T-helper 2 cell treated with Interferon-gamma antibody and Interleukin-4, amounts not matched to agents 5 μg/mL and 100 μg/mL, for 36 hours (primary cell): Measurements from ENCODE around the gene MAD2L2.
"Not testable (repeated sequence)": the region's sequence is repeated elsewhere in the genome, so short reads cannot be mapped to it uniquely, and the experiment has no call there.

Experiments
- DNase-seq: peaks from one replicate; pipeline ENCODE4 v3.0.0; 2021; ENCODE audit warnings: low spot score
- H3K27ac Mint-ChIP-seq: one replicate; pipeline ENCODE4 v1.8.0; 2021; ENCODE audit warnings: mild to moderate bottlenecking, mixed read lengths
- H3K27me3 Mint-ChIP-seq: one replicate; pipeline ENCODE4 v1.8.0; 2021; ENCODE audit warnings: low read depth, mixed read lengths
- H3K36me3 Mint-ChIP-seq: one replicate; pipeline ENCODE4 v1.8.0; 2021; ENCODE audit warnings: low read depth, mixed read lengths
- H3K4me1 Mint-ChIP-seq: one replicate; pipeline ENCODE4 v1.8.0; 2021; ENCODE audit warnings: low read depth, mixed read lengths
- H3K4me3 Mint-ChIP-seq: one replicate; pipeline ENCODE4 v1.8.0; 2022; ENCODE audit warnings: mild to moderate bottlenecking, moderate library complexity, mixed read lengths
- H3K9me3 Mint-ChIP-seq: one replicate; pipeline ENCODE4 v1.8.0; 2021; ENCODE audit warnings: mixed read lengths

The MAD2L2 gene

DNA sequence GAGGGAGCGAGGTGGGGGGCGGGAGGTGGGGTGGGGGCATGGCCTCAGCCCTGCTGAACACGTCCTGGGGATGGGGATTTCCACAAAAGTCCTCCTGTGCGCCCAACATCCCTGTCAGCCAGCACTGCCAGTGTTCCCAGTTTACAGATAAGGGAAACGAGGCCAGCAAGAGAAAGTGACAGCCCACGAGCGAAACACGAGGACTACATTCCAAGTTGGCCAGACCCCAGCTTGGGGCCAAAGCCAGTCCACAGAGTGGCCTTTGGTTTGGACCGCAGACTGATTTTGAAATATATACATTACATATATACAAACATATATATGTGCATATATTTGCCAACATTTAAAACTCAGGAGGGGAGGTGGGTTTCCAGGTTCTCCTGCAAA lies 31.7 kb downstream of the MAD2L2 start:
- no peaks in the 10 kb centered on the region for H3K36me3 Mint-ChIP-seq
- H3K4me1 Mint-ChIP-seq: peaks cover 10% of the 10 kb centered on the region
- peaks cover 12% of the 10 kb centered on the region for H3K27me3 Mint-ChIP-seq
- H3K9me3 Mint-ChIP-seq: no peaks in the 10 kb centered on the region
- no peak overlapping the region for H3K27ac Mint-ChIP-seq
- H3K4me3 Mint-ChIP-seq: no peak overlapping the region
- DNase-seq: no peak

DNA sequence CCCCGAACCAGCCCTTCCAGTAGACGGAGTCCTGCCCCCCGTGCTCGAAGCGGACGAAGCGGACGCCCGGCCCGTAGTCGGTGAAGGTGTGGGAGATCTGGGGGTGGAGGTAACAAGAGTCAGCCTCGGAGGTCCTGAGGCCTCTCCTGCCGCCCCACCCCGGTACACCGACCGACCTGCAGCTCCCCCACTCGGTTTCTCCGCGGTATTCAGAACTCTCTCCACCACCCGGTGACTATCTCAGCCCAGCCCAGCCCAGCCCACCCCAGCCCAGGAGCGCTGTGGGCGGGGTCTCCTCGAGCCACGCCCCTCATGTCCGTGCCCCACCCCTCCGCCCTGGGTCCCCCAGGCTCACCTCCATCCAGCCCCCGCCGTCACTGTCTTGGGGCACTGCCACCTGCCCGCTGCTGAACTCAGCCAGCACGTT lies 32.2 kb downstream of the MAD2L2 start:
- Mint-ChIP-seq H3K27me3 (peaks cover 12% of the 10 kb centered on the region), H3K4me1 (peaks cover 10% of the 10 kb centered on the region), H3K4me3 (peak overlapping the region; percentile 42)

GRCh38 chr1:11648039-11648438 lies 32.9 kb downstream of the MAD2L2 start:
- Mint-ChIP-seq H3K36me3 (no peaks in the 10 kb centered on the region), H3K4me3 (no peak overlapping the region), H3K27me3 (peaks cover 12% of the 10 kb centered on the region), H3K27ac (no peak overlapping the region), H3K9me3 (no peaks in the 10 kb centered on the region), H3K4me1 (peaks cover 10% of the 10 kb centered on the region)
- DNase-seq: no peak

More for the DNA sequence above, 32.2 kb downstream of the MAD2L2 start:
- Mint-ChIP-seq H3K36me3 (no peaks in the 10 kb centered on the region), H3K9me3 (no peaks in the 10 kb centered on the region), H3K27ac (no peak overlapping the region)
- DNase-seq: peak; percentile 24

GRCh38 chr1:11647333-11647732 lies 33.6 kb downstream of the MAD2L2 start:
- Mint-ChIP-seq H3K9me3 (no peaks in the 10 kb centered on the region), H3K27me3 (peaks cover 11% of the 10 kb centered on the region), H3K27ac (no peak overlapping the region), H3K4me3 (no peak overlapping the region), H3K4me1 (peaks cover 10% of the 10 kb centered on the region), H3K36me3 (no peaks in the 10 kb centered on the region)
- no peak for DNase-seq

DNA sequence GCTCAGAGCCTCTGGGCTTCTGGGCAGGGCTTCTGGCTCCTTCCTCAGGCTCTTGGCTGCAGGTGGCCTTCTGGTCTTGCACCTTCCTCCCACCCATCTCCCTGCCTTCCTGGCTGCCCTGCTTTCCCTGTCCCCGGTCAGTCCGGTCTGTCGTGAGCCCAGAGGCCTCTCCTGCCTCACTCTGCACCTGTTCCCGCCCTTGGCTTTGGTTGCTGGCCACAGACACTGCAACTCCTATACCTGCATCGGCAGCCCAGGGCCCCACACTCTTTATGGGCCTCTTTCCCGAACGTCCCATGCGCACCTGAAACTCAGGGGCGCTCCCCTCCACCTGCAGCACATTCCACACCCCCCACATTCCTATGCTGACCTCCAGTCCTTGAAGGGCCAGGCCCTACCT lies 34.6 kb downstream of the MAD2L2 start:
- H3K9me3 Mint-ChIP-seq: no peaks in the 10 kb centered on the region
- H3K27ac Mint-ChIP-seq: no peak overlapping the region

DNA sequence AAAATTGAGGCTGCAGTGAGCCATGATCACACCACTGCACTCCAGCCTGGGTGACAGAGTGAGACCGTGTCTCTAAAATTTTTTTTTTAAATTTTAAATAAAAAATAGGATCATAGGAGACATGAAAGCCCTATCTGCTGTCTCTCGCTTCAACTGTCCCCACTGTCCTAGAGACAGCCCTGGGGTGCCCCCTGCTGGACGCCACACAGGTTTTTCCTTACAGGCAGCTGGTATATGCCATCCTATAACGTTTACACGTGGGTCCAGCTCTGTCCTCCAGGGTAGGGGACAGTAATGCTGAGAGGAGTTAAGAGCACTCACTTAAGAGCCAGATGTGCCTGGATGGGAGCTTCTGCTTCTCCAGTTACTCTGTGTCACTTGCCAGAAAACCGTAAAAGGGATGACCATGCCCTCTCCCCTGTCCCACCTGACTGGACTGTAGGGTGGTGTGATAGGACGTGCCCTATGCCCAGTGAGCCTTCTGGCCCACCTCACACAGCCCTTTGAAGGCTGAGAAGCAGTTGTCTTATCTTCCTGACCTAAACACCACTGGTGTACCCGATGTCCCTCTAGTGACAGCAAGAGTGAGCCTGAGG lies 35.2 kb downstream of the MAD2L2 start:
- peaks cover 7% of the 10 kb centered on the region for H3K4me1 Mint-ChIP-seq
- H3K4me3 Mint-ChIP-seq: no peak overlapping the region
- no peaks in the 10 kb centered on the region for H3K36me3 Mint-ChIP-seq
- peak; percentile 67 for DNase-seq
- H3K27ac Mint-ChIP-seq: no peak overlapping the region
- H3K27me3 Mint-ChIP-seq: peaks cover 5% of the 10 kb centered on the region
- no peaks in the 10 kb centered on the region for H3K9me3 Mint-ChIP-seq

More for the DNA sequence above, 34.6 kb downstream of the MAD2L2 start:
- peaks cover 11% of the 10 kb centered on the region for H3K4me1 Mint-ChIP-seq
- H3K27me3 Mint-ChIP-seq: peaks cover 6% of the 10 kb centered on the region
- no peaks in the 10 kb centered on the region for H3K36me3 Mint-ChIP-seq
- no peak for DNase-seq
- no peak overlapping the region for H3K4me3 Mint-ChIP-seq

- H3K27ac Mint-ChIP-seq: no peak overlapping the region
- no peaks in the 10 kb centered on the region for H3K9me3 Mint-ChIP-seq
- H3K4me1 Mint-ChIP-seq: peaks cover 6% of the 10 kb centered on the region
- DNase-seq: no peak
- H3K27me3 Mint-ChIP-seq: peaks cover 3% of the 10 kb centered on the region
- H3K36me3 Mint-ChIP-seq: no peaks in the 10 kb centered on the region
- H3K4me3 Mint-ChIP-seq: no peak overlapping the region
Observed at GRCh38 chr1:11645270-11645669, 35.7 kb downstream of the MAD2L2 start.

DNA sequence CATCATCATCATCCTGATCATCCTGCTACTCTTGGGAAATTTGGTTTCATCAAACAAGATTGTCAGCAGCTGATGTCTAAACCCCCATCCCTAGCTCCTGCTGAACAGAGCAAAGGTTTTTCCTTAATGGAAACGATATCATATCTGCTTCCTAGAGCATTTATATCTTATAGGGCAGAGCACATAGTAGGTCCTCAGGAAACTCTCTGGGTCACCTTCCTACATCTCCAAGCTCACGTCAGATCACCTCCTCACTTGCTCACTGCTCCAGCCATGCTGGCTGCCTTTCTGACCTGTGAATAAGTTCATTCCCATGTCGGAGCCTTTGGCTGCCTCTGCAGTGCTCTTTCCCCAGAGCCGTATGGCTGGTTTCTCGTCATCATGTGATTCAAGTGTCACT lies 37.2 kb downstream of the MAD2L2 start:
- no peaks in the 10 kb centered on the region for H3K27me3 Mint-ChIP-seq
- DNase-seq: no peak
- peaks cover 2% of the 10 kb centered on the region for H3K4me1 Mint-ChIP-seq
- H3K36me3 Mint-ChIP-seq: no peaks in the 10 kb centered on the region
- H3K27ac Mint-ChIP-seq: no peak overlapping the region
- no peaks in the 10 kb centered on the region for H3K9me3 Mint-ChIP-seq
- no peak overlapping the region for H3K4me3 Mint-ChIP-seq

DNA sequence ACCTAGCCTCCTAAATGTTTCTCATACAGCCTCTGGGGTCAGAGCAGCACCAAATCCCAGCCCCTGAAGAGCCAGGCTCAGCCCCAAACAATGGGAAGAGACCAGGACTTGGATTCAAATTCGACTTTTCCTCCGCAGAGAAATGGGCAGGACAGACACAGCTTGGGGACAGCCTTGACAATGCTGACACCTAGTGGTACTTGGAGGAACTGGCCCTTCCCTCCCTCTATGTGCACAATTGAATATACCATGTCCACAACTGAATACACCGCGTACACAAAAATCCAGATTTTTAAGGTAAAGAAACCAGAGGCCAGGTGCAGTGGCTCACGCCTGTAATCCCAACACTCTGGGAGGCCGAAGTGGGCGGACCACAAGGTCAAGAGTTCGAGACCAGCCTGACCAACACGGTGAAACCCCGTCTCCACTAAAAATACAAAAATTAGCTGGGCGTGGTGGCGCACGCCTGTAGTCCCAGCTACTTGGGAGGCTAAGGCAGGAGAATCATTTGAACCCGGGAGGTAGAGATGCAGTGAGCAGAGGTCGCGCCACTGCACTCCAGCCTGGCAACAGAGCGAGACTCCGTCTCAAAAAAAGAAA lies 38.4 kb downstream of the MAD2L2 start:
- DNase-seq: peak; percentile 44
- not testable (repeated sequence) for H3K27ac Mint-ChIP-seq, H3K4me1 Mint-ChIP-seq, H3K27me3 Mint-ChIP-seq, H3K4me3 Mint-ChIP-seq, H3K36me3 Mint-ChIP-seq, H3K9me3 Mint-ChIP-seq

DNA sequence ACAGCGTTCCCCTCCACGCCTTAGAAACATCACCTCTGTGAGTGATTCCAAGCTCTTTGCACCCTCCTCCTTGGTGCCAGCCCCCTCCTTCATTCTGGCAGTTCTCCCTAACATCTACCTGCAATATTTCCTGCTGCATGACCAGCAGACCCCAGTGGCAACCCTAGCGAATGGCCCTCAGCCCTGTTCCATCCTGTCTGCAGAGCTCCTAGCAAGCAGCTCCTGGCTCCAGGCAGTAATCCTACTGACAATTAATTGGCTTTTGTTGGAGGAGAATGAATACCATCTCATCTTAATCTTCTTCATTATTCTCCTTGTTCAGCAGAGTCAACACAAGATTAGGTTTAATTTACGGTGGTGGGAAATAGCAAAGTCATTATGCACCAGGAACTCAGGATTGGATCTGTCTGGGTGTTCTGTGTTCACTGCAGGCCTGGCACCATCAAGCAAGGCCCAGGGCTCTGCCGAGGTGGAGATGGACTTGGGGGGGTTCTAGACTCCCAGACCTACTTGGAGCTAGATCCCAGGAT lies 39.1 kb downstream of the MAD2L2 start:
- Mint-ChIP-seq H3K9me3 (no peaks in the 10 kb centered on the region), H3K4me3 (no peak overlapping the region), H3K27me3 (no peaks in the 10 kb centered on the region), H3K36me3 (no peaks in the 10 kb centered on the region), H3K4me1 (peaks cover 2% of the 10 kb centered on the region), H3K27ac (no peak overlapping the region)
- no peak for DNase-seq

GRCh38 chr1:11640944-11641343 lies 40.0 kb downstream of the MAD2L2 start:
- peaks cover 2% of the 10 kb centered on the region for H3K4me1 Mint-ChIP-seq
- no peaks in the 10 kb centered on the region for H3K9me3 Mint-ChIP-seq
- H3K4me3 Mint-ChIP-seq: no peak overlapping the region
- no peaks in the 10 kb centered on the region for H3K27me3 Mint-ChIP-seq
- H3K27ac Mint-ChIP-seq: no peak overlapping the region
- no peak for DNase-seq
- H3K36me3 Mint-ChIP-seq: no peaks in the 10 kb centered on the region

- no peak for DNase-seq
- H3K9me3 Mint-ChIP-seq: no peaks in the 10 kb centered on the region
- H3K27me3 Mint-ChIP-seq: no peaks in the 10 kb centered on the region
- peaks cover 2% of the 10 kb centered on the region for H3K4me1 Mint-ChIP-seq
- H3K27ac Mint-ChIP-seq: no peak overlapping the region
- H3K4me3 Mint-ChIP-seq: no peak overlapping the region
- no peaks in the 10 kb centered on the region for H3K36me3 Mint-ChIP-seq
Observed at GRCh38 chr1:11640101-11640500, 40.8 kb downstream of the MAD2L2 start.

DNA sequence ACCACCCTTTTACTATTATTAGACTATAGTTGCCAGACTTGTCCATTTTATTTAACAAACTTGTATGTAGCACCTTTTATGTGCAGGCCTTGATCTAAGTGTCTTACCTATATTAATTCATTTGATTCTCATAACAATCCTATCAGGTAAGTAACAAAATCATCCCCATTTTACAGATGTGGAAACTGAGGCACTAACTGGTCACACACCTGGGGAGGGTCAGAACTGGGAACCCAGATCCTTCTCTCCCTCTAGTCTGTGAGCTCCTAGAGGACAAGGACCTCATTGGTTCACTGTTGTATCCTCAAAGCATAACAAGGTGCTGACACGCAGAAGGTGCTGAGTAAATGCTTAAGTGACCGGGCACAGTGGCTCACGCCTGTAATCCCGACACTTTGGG lies 41.6 kb downstream of the MAD2L2 start:
- no peak overlapping the region for H3K27ac Mint-ChIP-seq
- no peaks in the 10 kb centered on the region for H3K36me3 Mint-ChIP-seq
- H3K4me3 Mint-ChIP-seq: no peak overlapping the region
- H3K9me3 Mint-ChIP-seq: no peaks in the 10 kb centered on the region
- no peaks in the 10 kb centered on the region for H3K27me3 Mint-ChIP-seq
- no peak for DNase-seq
- peaks cover 2% of the 10 kb centered on the region for H3K4me1 Mint-ChIP-seq

GRCh38 chr1:11638121-11638520 lies 42.8 kb downstream of the MAD2L2 start:
- no peaks in the 10 kb centered on the region for H3K27me3 Mint-ChIP-seq
- no peaks in the 10 kb centered on the region for H3K36me3 Mint-ChIP-seq
- peaks cover 2% of the 10 kb centered on the region for H3K4me1 Mint-ChIP-seq
- no peak for DNase-seq
- H3K27ac Mint-ChIP-seq: no peak overlapping the region
- H3K9me3 Mint-ChIP-seq: no peaks in the 10 kb centered on the region
- H3K4me3 Mint-ChIP-seq: no peak overlapping the region
